NCI-H774 (cell line): ENCODE measurements around the gene GALNT17.

ENCODE experiments used
- DNase-seq: peaks from one replicate; lab custom pipeline; 2025; lab: John Stamatoyannopoulos, UW

The GALNT17 gene

GRCh38 chr7:71285571-71286145, 153.7 kb downstream of the GALNT17 start:
- DNase-seq: no peak

GRCh38 chr7:71286336-71286735, 154.4 kb downstream of the GALNT17 start:
- DNase-seq: no peak

GRCh38 chr7:71286924-71287323, 155.0 kb downstream of the GALNT17 start:
- no peak for DNase-seq

GRCh38 chr7:71290452-71290851, 158.5 kb downstream of the GALNT17 start:
- no peak for DNase-seq

- DNase-seq: no peak
These were observed 166.4 kb downstream of the GALNT17 start for GRCh38 chr7:71298378-71298777.

- DNase-seq: no peak
These were observed 168.1 kb downstream of the GALNT17 start for GRCh38 chr7:71300086-71300485.

- DNase-seq: no peak
These were observed 168.7 kb downstream of the GALNT17 start for GRCh38 chr7:71300603-71301002.

- no peak for DNase-seq
These were observed 169.2 kb downstream of the GALNT17 start for GRCh38 chr7:71301167-71301566.

GRCh38 chr7:71303566-71303965, 171.6 kb downstream of the GALNT17 start:
- DNase-seq: no peak

GRCh38 chr7:71308096-71308495, 176.2 kb downstream of the GALNT17 start:
- no peak for DNase-seq

- DNase-seq: no peak
These were observed 179.6 kb downstream of the GALNT17 start for GRCh38 chr7:71311576-71311975.

- no peak for DNase-seq
These were observed 181.0 kb downstream of the GALNT17 start for GRCh38 chr7:71312755-71313490.

GRCh38 chr7:71313553-71313952, 181.6 kb downstream of the GALNT17 start:
- no peak for DNase-seq

- no peak for DNase-seq
These were observed 189.0 kb downstream of the GALNT17 start for GRCh38 chr7:71320916-71321315.

- DNase-seq: no peak
These were observed 190.3 kb downstream of the GALNT17 start for GRCh38 chr7:71322201-71322600.

- DNase-seq: no peak
These were observed 191.8 kb downstream of the GALNT17 start for GRCh38 chr7:71323726-71324125.

GRCh38 chr7:71325151-71325550, 193.2 kb downstream of the GALNT17 start:
- no peak for DNase-seq

GRCh38 chr7:71326595-71326994, 194.7 kb downstream of the GALNT17 start:
- no peak for DNase-seq

- no peak for DNase-seq
These were observed 196.0 kb downstream of the GALNT17 start for GRCh38 chr7:71327946-71328345.

GRCh38 chr7:71329030-71329660, 197.2 kb downstream of the GALNT17 start:
- DNase-seq: no peak

GRCh38 chr7:71332207-71332606, 200.3 kb downstream of the GALNT17 start:
- DNase-seq: no peak

GRCh38 chr7:71334541-71334940, 202.6 kb downstream of the GALNT17 start:
- DNase-seq: no peak

- no peak for DNase-seq
These were observed 206.9 kb downstream of the GALNT17 start for GRCh38 chr7:71338866-71339265.
